ENCODE data around the gene TP53AIP1. TPM values are rescaled to one million over a fixed set of nuclear protein-coding genes. Genes with fewer than 3 reads are reported as not detected.

Gene TP53AIP1
- total and polyA plus RNA-seq, 4 experiments from 2014 or later, result not detected

GRCh38 chr11:128902515-128903066 lies 40.1 kb downstream of the TP53AIP1 start:
- CTCF ChIA-PET (ENCODE audit: partially characterized antibody), result interaction anchor here (1.8 to 11.7 kb wide), 3 partner anchors 17 to 745 kb away, joined by 5 to 104 read pairs (median 6); no protein-coding TSS in a partner anchor
- Mint-ChIP-seq H3K4me1 (peaks cover 11 to 27% (median 16%) of the 10 kb centered on the region in 4 donors), H3K27me3 (peaks cover 5 to 8% of the 10 kb centered on the region in 2 donors), H3K9me3 (no peaks in the 10 kb centered on the region), H3K36me3 (no peaks in the 10 kb centered on the region), H3K27ac (no peak overlapping the region), H3K4me3 (no peak overlapping the region)
- POLR2A ChIA-PET (ENCODE audit: partially characterized antibody), result no interaction called here
- no peak overlapping the region for H3K27ac ChIP-seq (ENCODE audit: low read depth, low read length)
- no peak for DNase-seq
- no peaks in the 10 kb centered on the region for H3K9me3 ChIP-seq (ENCODE audit: control insufficient read depth in 1 of 2, low read length in 2 of 2)
- H3K4me3 ChIP-seq (ENCODE audit: low read length in 2 of 2), result no peak overlapping the region
- H3K36me3 ChIP-seq (ENCODE audit: insufficient read depth, low read length), result no peaks in the 10 kb centered on the region
- H3K4me1 ChIP-seq (ENCODE audit: insufficient read depth, low read length), result peaks cover 10% of the 10 kb centered on the region
- peaks cover 5% of the 10 kb centered on the region for H3K27me3 ChIP-seq (ENCODE audit: insufficient read depth, low read length)
- intact Hi-C loops (cut with micrococcal nuclease), result no loop called here

DNA sequence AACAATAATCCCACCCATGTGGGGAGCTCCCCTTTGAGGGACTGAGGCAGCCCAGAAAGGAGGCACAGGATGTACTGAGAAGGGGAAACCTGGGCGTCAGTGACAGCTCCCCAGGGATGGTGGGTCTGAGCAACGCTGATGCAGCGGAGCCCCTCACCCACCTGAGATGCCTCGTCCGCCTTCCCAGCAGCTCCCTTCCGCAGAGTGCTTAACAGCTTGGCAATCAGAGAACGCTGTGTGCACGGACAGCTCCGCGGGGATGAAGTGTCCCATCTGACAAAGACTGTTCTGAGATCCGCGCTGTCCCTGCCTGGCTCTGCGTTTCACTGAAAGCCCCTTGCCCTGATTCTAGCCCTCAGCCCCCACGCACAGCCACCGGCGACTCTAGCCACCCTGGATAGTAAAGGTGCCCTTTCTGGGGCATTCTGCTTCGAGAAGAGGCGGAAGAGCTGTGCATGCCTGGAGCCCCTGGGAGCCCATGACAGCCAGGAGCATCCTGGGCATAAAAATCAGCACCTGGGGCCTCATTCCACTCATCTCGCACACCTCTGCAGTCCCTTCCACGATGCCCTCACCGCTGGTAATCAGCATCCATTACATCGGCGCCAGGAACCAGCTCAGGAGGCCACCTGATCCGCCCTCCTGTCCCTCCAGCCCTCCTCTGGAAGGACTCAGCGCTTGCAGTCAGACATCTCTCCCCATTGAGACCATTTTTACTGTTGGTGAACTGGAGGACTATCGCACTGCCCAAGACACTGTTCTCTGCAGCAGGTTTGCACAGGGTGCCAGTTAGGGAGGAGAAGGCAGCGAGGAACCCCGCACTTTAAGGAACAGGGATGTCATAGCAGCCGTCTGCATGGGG lies 40.8 kb downstream of the TP53AIP1 start:
- Histone ChIP-seq H3K4me3 (ENCODE audit: low read length in 2 of 2) (no peak overlapping the region), H3K27me3 (ENCODE audit: insufficient read depth, low read length) (peaks cover 5% of the 10 kb centered on the region), H3K36me3 (ENCODE audit: insufficient read depth, low read length) (no peaks in the 10 kb centered on the region), H3K4me1 (ENCODE audit: insufficient read depth, low read length) (peaks cover 10% of the 10 kb centered on the region), H3K9me3 (ENCODE audit: control insufficient read depth in 1 of 2, low read length in 2 of 2) (no peaks in the 10 kb centered on the region), H3K27ac (ENCODE audit: low read depth, low read length) (no peak overlapping the region)
- intact Hi-C loops (cut with micrococcal nuclease), result no loop called here
- Mint-ChIP-seq H3K36me3 (no peaks in the 10 kb centered on the region), H3K27ac (no peak overlapping the region), H3K9me3 (no peaks in the 10 kb centered on the region), H3K27me3 (peaks cover 5 to 10% of the 10 kb centered on the region in 2 donors), H3K4me1 (peaks cover 11 to 27% (median 16%) of the 10 kb centered on the region in 4 donors), H3K4me3 (no peak overlapping the region)
- ChIA-PET POLR2A (ENCODE audit: partially characterized antibody) (no interaction called here), CTCF (ENCODE audit: partially characterized antibody) (interaction anchor here (11.7 kb wide), 1 partner anchor 16 kb away, joined by 104 read pairs; no protein-coding TSS in a partner anchor)
- no peak for DNase-seq

DNA sequence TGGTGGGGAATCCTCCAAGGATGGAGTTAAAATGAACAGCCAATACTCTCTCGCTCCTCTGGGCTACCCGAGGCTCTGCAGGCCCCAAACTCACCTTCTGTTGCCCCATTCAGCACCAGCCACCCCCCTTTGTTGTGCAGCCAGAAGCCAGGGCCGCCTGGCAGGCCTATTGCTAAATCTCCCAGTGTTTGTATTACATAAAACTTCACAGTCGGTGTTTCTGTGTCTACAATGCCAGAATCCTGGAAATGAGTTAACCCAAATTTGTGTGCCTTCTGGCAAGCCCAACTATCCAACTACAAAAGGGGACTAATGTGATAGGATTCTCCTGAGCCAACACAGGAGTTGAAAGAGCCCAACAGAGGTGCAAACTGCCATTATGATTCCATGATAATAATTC lies 42.2 kb downstream of the TP53AIP1 start:
- H3K36me3 ChIP-seq (ENCODE audit: insufficient read depth, low read length), result no peaks in the 10 kb centered on the region
- Mint-ChIP-seq H3K9me3 (no peaks in the 10 kb centered on the region), H3K27me3 (peaks cover 8% of the 10 kb centered on the region in 2 donors), H3K4me1 (peaks cover 6 to 16% (median 8%) of the 10 kb centered on the region in 4 donors), H3K27ac (no peak overlapping the region), H3K36me3 (no peaks in the 10 kb centered on the region), H3K4me3 (no peak overlapping the region)
- H3K4me1 ChIP-seq (ENCODE audit: insufficient read depth, low read length), result no peaks in the 10 kb centered on the region
- POLR2A ChIA-PET (ENCODE audit: partially characterized antibody), result no interaction called here
- H3K9me3 ChIP-seq (ENCODE audit: control insufficient read depth in 1 of 2, low read length in 2 of 2), result no peaks in the 10 kb centered on the region
- no peak overlapping the region for H3K4me3 ChIP-seq (ENCODE audit: low read length in 2 of 2)
- H3K27me3 ChIP-seq (ENCODE audit: insufficient read depth, low read length), result no peaks in the 10 kb centered on the region
- CTCF ChIA-PET (ENCODE audit: partially characterized antibody), result interaction anchor here (11.7 kb wide), 1 partner anchor 15 kb away, joined by 104 read pairs; no protein-coding TSS in a partner anchor
- intact Hi-C loops (cut with micrococcal nuclease), result no loop called here
- no peak for DNase-seq
- H3K27ac ChIP-seq (ENCODE audit: low read depth, low read length), result no peak overlapping the region

- CTCF ChIA-PET (ENCODE audit: partially characterized antibody), result interaction anchor here (0.8 kb wide), 1 partner anchor 13 kb away, joined by 3 read pairs; no protein-coding TSS in a partner anchor
- Mint-ChIP-seq H3K9me3 (no peaks in the 10 kb centered on the region), H3K27me3 (peaks cover 13% of the 10 kb centered on the region in 2 donors), H3K27ac (no peak overlapping the region), H3K4me3 (no peak overlapping the region), H3K4me1 (peaks cover 0 to 6% (median 2%) of the 10 kb centered on the region in 4 donors), H3K36me3 (no peaks in the 10 kb centered on the region)
- Histone ChIP-seq H3K27me3 (ENCODE audit: insufficient read depth, low read length) (no peaks in the 10 kb centered on the region), H3K36me3 (ENCODE audit: insufficient read depth, low read length) (no peaks in the 10 kb centered on the region), H3K27ac (ENCODE audit: low read depth, low read length) (no peak overlapping the region), H3K4me1 (ENCODE audit: insufficient read depth, low read length) (no peaks in the 10 kb centered on the region), H3K9me3 (ENCODE audit: control insufficient read depth in 1 of 2, low read length in 2 of 2) (no peaks in the 10 kb centered on the region), H3K4me3 (ENCODE audit: low read length in 2 of 2) (no peak overlapping the region)
- POLR2A ChIA-PET (ENCODE audit: partially characterized antibody), result no interaction called here
- no peak for DNase-seq
- intact Hi-C loops (cut with micrococcal nuclease), result no loop called here
Observed at GRCh38 chr11:128898580-128899344, 43.9 kb downstream of the TP53AIP1 start.

DNA sequence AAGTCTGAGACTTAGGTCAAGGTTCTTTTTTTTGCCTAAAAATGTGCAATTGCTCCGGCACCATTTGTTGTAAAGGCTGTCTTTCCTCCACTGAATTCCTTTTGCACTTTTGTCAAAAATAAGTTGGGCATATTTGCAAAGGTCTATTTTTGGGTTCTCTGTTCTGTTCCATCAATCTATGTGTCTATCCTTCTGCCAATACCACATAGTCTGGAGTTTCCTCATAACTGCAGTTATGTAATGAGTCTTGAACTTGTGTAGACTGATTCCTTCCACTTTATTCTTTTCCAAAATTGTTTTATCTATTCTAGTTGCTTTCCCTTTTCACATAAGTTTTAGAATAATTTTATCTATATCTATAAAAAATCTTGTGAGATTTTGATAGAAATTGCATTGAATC lies 44.8 kb downstream of the TP53AIP1 start:
- Mint-ChIP-seq H3K36me3 (no peaks in the 10 kb centered on the region), H3K27me3 (peaks cover 13% of the 10 kb centered on the region in 2 donors), H3K27ac (no peak overlapping the region), H3K4me1 (peaks cover 0 to 4% (median 1%) of the 10 kb centered on the region in 4 donors), H3K4me3 (no peak overlapping the region), H3K9me3 (no peaks in the 10 kb centered on the region)
- Histone ChIP-seq H3K9me3 (ENCODE audit: control insufficient read depth in 1 of 2, low read length in 2 of 2) (no peaks in the 10 kb centered on the region), H3K4me3 (ENCODE audit: low read length in 2 of 2) (no peak overlapping the region), H3K4me1 (ENCODE audit: insufficient read depth, low read length) (no peaks in the 10 kb centered on the region), H3K36me3 (ENCODE audit: insufficient read depth, low read length) (no peaks in the 10 kb centered on the region), H3K27ac (ENCODE audit: low read depth, low read length) (no peak overlapping the region), H3K27me3 (ENCODE audit: insufficient read depth, low read length) (no peaks in the 10 kb centered on the region)
- no peak for DNase-seq
- intact Hi-C loops (cut with micrococcal nuclease), result no loop called here
- ChIA-PET POLR2A (ENCODE audit: partially characterized antibody) (no interaction called here), CTCF (ENCODE audit: partially characterized antibody) (interaction anchor here (0.8 kb wide), 1 partner anchor 13 kb away, joined by 3 read pairs; no protein-coding TSS in a partner anchor)

- no peaks in the 10 kb centered on the region for H3K9me3 Mint-ChIP-seq
- Histone ChIP-seq H3K4me3 (ENCODE audit: low read length in 2 of 2) (no peak overlapping the region), H3K27ac (ENCODE audit: low read depth, low read length) (no peak overlapping the region), H3K4me1 (ENCODE audit: insufficient read depth, low read length) (peaks cover 3% of the 10 kb centered on the region), H3K27me3 (ENCODE audit: insufficient read depth, low read length) (no peaks in the 10 kb centered on the region), H3K9me3 (ENCODE audit: control insufficient read depth in 1 of 2, low read length in 2 of 2) (no peaks in the 10 kb centered on the region), H3K36me3 (ENCODE audit: insufficient read depth, low read length) (no peaks in the 10 kb centered on the region)
- intact Hi-C loops (cut with micrococcal nuclease), result no loop called here
- CTCF ChIA-PET (ENCODE audit: partially characterized antibody), result no interaction called here
- peaks cover 16 to 17% of the 10 kb centered on the region in 2 donors for H3K27me3 Mint-ChIP-seq
- H3K4me3 Mint-ChIP-seq, result no peak overlapping the region
- POLR2A ChIA-PET (ENCODE audit: partially characterized antibody), result no interaction called here
- no peaks in the 10 kb centered on the region for H3K36me3 Mint-ChIP-seq
- DNase-seq, result no peak
- H3K27ac Mint-ChIP-seq, result no peak overlapping the region
- peaks cover 0 to 18% (median 2%) of the 10 kb centered on the region in 4 donors for H3K4me1 Mint-ChIP-seq
Observed at GRCh38 chr11:128896356-128896755, 46.3 kb downstream of the TP53AIP1 start.

- Mint-ChIP-seq H3K27ac (no peak overlapping the region), H3K27me3 (peaks cover 17 to 20% of the 10 kb centered on the region in 2 donors)
Observed at GRCh38 chr11:128895526-128895925, 47.1 kb downstream of the TP53AIP1 start.

More at GRCh38 chr11:128895526-128895925, 47.1 kb downstream of the TP53AIP1 start:
- ChIA-PET CTCF (ENCODE audit: partially characterized antibody) (interaction anchor here (3.3 kb wide), 1 partner anchor 11 kb away, joined by 22 read pairs; no protein-coding TSS in a partner anchor), POLR2A (ENCODE audit: partially characterized antibody) (no interaction called here)
- Mint-ChIP-seq H3K9me3 (no peaks in the 10 kb centered on the region), H3K4me1 (peaks cover 3 to 23% (median 7%) of the 10 kb centered on the region in 4 donors), H3K36me3 (no peaks in the 10 kb centered on the region), H3K4me3 (no peak overlapping the region)
- peaks cover 6% of the 10 kb centered on the region for H3K4me1 ChIP-seq (ENCODE audit: insufficient read depth, low read length)
- no peaks in the 10 kb centered on the region for H3K9me3 ChIP-seq (ENCODE audit: control insufficient read depth in 1 of 2, low read length in 2 of 2)
- no peak for DNase-seq
- intact Hi-C loops (cut with micrococcal nuclease), result no loop called here
- no peak overlapping the region for H3K27ac ChIP-seq (ENCODE audit: low read depth, low read length)
- no peaks in the 10 kb centered on the region for H3K27me3 ChIP-seq (ENCODE audit: insufficient read depth, low read length)
- no peaks in the 10 kb centered on the region for H3K36me3 ChIP-seq (ENCODE audit: insufficient read depth, low read length)
- no peak overlapping the region for H3K4me3 ChIP-seq (ENCODE audit: low read length in 2 of 2)

Data from CD4-positive, alpha-beta memory T cell (primary cell).